ENCODE results near the gene PPAT.
"Not testable (repeated sequence)": the region's sequence is repeated elsewhere in the genome, so short reads cannot be mapped to it uniquely, and the experiment has no call there.

Gene PPAT

GRCh38 chr4:56387023-56388001 lies 48.1 kb downstream of the PPAT start, which contains the start of gene AASDH:
Gene AASDH, minus strand, starts transcription at chr4:56387491. Its CDS starts 3,192 bp downstream, at chr4:56384299.
- in situ Hi-C loops (cut with MboI; ENCODE audit: low sequenced_read_pairs): no loop called here

- in situ Hi-C loops (cut with MboI; ENCODE audit: low sequenced_read_pairs): no loop called here
Observed at GRCh38 chr4:56386091-56386490, 49.3 kb downstream of the PPAT start.

- in situ Hi-C loops (cut with MboI; ENCODE audit: low sequenced_read_pairs): no loop called here
Observed at GRCh38 chr4:56375458-56375857, 60.0 kb downstream of the PPAT start.

GRCh38 chr4:56374956-56375355 lies 60.5 kb downstream of the PPAT start:
- in situ Hi-C loops (cut with MboI; ENCODE audit: low sequenced_read_pairs): no loop called here

- in situ Hi-C loops (cut with MboI; ENCODE audit: low sequenced_read_pairs): no loop called here
Observed at GRCh38 chr4:56372774-56373173, 62.6 kb downstream of the PPAT start.

GRCh38 chr4:56371426-56372220 lies 63.8 kb downstream of the PPAT start:
- in situ Hi-C loops (cut with MboI; ENCODE audit: low sequenced_read_pairs): no loop called here

- in situ Hi-C loops (cut with MboI; ENCODE audit: low sequenced_read_pairs): no loop called here
Observed at GRCh38 chr4:56370377-56370776, 65.0 kb downstream of the PPAT start.

- in situ Hi-C loops (cut with MboI; ENCODE audit: low sequenced_read_pairs): not testable (repeated sequence)
Observed at GRCh38 chr4:56362981-56363380, 72.4 kb downstream of the PPAT start.

- in situ Hi-C loops (cut with MboI; ENCODE audit: low sequenced_read_pairs): no loop called here
Observed at GRCh38 chr4:56360071-56360470, 75.3 kb downstream of the PPAT start.

GRCh38 chr4:56356650-56357049 lies 78.8 kb downstream of the PPAT start:
- in situ Hi-C loops (cut with MboI; ENCODE audit: low sequenced_read_pairs): no loop called here

- in situ Hi-C loops (cut with MboI; ENCODE audit: low sequenced_read_pairs): no loop called here
Observed at GRCh38 chr4:56348576-56348975, 86.8 kb downstream of the PPAT start.

GRCh38 chr4:56345458-56345857 lies 90.0 kb downstream of the PPAT start:
- in situ Hi-C loops (cut with MboI; ENCODE audit: low sequenced_read_pairs): no loop called here

Measured in HL-60/S4 treated with retinoic acid at 250 ng/mL for 4 days and 3 days (cell line).